HEK293 (cell line): ENCODE results near the gene ERI3.

ENCODE experiments used
- CTCF ChIA-PET: fragments of 350-600 bp; formaldehyde crosslinking; extraction: SDS; loops from one replicate; lab custom pipeline; 2021; ENCODE audit warnings: antibody characterized with exemption; lab: Yijun Ruan, JAX
- POLR2A ChIA-PET: fragments of 300-600 bp; formaldehyde crosslinking; extraction: SDS; loops from one replicate; lab custom pipeline; 2020; ENCODE audit warnings: antibody characterized with exemption, inconsistent platforms; lab: Yijun Ruan, JAX
- H3K27ac ChIP-seq: fragments of 200-500 bp; sonication (Bioruptor generic); 2 replicates; pipeline ENCODE4 v1.5.1; 2014; ENCODE audit warnings: low read depth, low read length, control low read depth, inconsistent platforms; ENCODE audit errors: extremely low read depth
- H3K36me3 ChIP-seq, 2 experiments: fragments of 200-500 bp in 1 of 2; sonication (Bioruptor generic) in 1 of 2; 1 replicate in 1 of 2; 2 replicates in 1 of 2; pipeline ENCODE4 v1.5.1; 2014 to 2017; ENCODE audit warnings: inconsistent platforms in 2 of 2, low read length in 2 of 2; ENCODE audit not compliant: control insufficient read depth in 2 of 2, insufficient read depth in 1 of 2
- H3K4me1 ChIP-seq: fragments of 200-500 bp; sonication (Bioruptor generic); 2 replicates; pipeline ENCODE4 v1.5.1; 2014; ENCODE audit warnings: mild to moderate bottlenecking, low read length, inconsistent platforms; ENCODE audit not compliant: control insufficient read depth, insufficient read depth
- H3K4me3 ChIP-seq: 2 replicates; pipeline ENCODE4 v1.5.1; 2011; ENCODE audit warnings: low read depth, mild to moderate bottlenecking, control low read depth, low read length, moderate library complexity
- H3K9me3 ChIP-seq: fragments of 200-500 bp; sonication (Bioruptor generic); 2 replicates; pipeline ENCODE4 v1.5.1; 2014; ENCODE audit warnings: low read depth, low read length, inconsistent platforms; ENCODE audit not compliant: control insufficient read depth, insufficient read depth
- BCL11A ChIP-seq: fragments of 450-650 bp; formaldehyde crosslinking; IDR thresholded peaks from 2 replicates; pipeline ENCODE4 v1.5.1; 2016; ENCODE audit warnings: low read depth, missing biosample characterization, missing genetic modification characterization
- ELK4 ChIP-seq: IDR thresholded peaks from 2 replicates; pipeline ENCODE4 v1.6.1; 2011; ENCODE audit warnings: mild to moderate bottlenecking, low read depth, low read length, borderline replicate concordance
- GFI1B ChIP-seq: fragments of 450-650 bp; formaldehyde crosslinking; IDR thresholded peaks from 2 replicates; pipeline ENCODE4 v1.5.1; 2016; ENCODE audit warnings: missing biosample characterization, missing genetic modification characterization
- GLI2 ChIP-seq: fragments of 450-650 bp; formaldehyde crosslinking; IDR thresholded peaks from 2 replicates; pipeline ENCODE4; 2017; ENCODE audit warnings: missing biosample characterization, missing genetic modification characterization, low read depth, borderline replicate concordance
- HOXA7 ChIP-seq: sonication (generic); formaldehyde crosslinking; IDR thresholded peaks from 2 replicates; pipeline ENCODE4 v1.8.1; 2022; ENCODE audit warnings: missing genetic modification reagents, borderline replicate concordance
- IKZF3 ChIP-seq: fragments of 450-650 bp; IDR thresholded peaks from 2 replicates; pipeline ENCODE4 v1.5.0; 2018; ENCODE audit warnings: missing biosample characterization, mild to moderate bottlenecking, missing genetic modification characterization, moderate library complexity
- KLF1 ChIP-seq: fragments of 450-650 bp; formaldehyde crosslinking; IDR thresholded peaks from 2 replicates; pipeline ENCODE4 v1.5.1; 2016; ENCODE audit warnings: missing biosample characterization, missing genetic modification characterization
- KLF10 ChIP-seq: fragments of 450-650 bp; IDR thresholded peaks from 2 replicates; pipeline ENCODE4 v1.5.1; 2018; ENCODE audit warnings: missing biosample characterization, mild to moderate bottlenecking, missing genetic modification characterization
- OSR2 ChIP-seq: fragments of 450-650 bp; formaldehyde crosslinking; IDR thresholded peaks from 2 replicates; pipeline ENCODE4 v1.5.1; 2016; ENCODE audit warnings: missing biosample characterization, missing genetic modification characterization
- PBX3 ChIP-seq: sonication (generic); formaldehyde crosslinking; IDR thresholded peaks from 2 replicates; pipeline ENCODE4 v1.8.1; 2022; ENCODE audit warnings: mild to moderate bottlenecking, moderate library complexity, missing genetic modification reagents
- SCRT2 ChIP-seq: fragments of 450-650 bp; formaldehyde crosslinking; IDR thresholded peaks from 2 replicates; pipeline ENCODE4 v1.5.1; 2016; ENCODE audit warnings: missing biosample characterization, missing genetic modification characterization
- ZBTB26 ChIP-seq: fragments of 450-650 bp; formaldehyde crosslinking; optimal IDR thresholded peaks from 2 replicates; pipeline ENCODE3; 2016; ENCODE audit warnings: missing biosample characterization, mild to moderate bottlenecking, missing genetic modification characterization
- ZBTB48 ChIP-seq: fragments of 450-650 bp; formaldehyde crosslinking; IDR thresholded peaks from 2 replicates; pipeline ENCODE4 v1.5.1; 2016; ENCODE audit warnings: missing biosample characterization, missing genetic modification characterization
- ZBTB7A ChIP-seq: fragments of 450-650 bp; formaldehyde crosslinking; IDR thresholded peaks from 2 replicates; pipeline ENCODE4 v1.5.1; 2016; ENCODE audit warnings: low read depth, missing biosample characterization, missing genetic modification characterization
- ZNF121 ChIP-seq: fragments of 450-650 bp; formaldehyde crosslinking; IDR thresholded peaks from 2 replicates; pipeline ENCODE4 v1.5.1; 2016; ENCODE audit warnings: missing biosample characterization, missing genetic modification characterization
- ZNF16 ChIP-seq: fragments of 450-650 bp; formaldehyde crosslinking; IDR thresholded peaks from 2 replicates; pipeline ENCODE4 v1.5.1; 2016; ENCODE audit warnings: low read depth, missing biosample characterization, missing genetic modification characterization
- ZNF174 ChIP-seq: fragments of 450-650 bp; formaldehyde crosslinking; IDR thresholded peaks from 2 replicates; pipeline ENCODE4 v1.5.0; 2017; ENCODE audit warnings: missing biosample characterization, mild to moderate bottlenecking, missing genetic modification characterization
- ZNF19 ChIP-seq: fragments of 450-650 bp; formaldehyde crosslinking; IDR thresholded peaks from 2 replicates; pipeline ENCODE4; 2016; ENCODE audit warnings: missing biosample characterization, missing genetic modification characterization, low read depth
- ZNF214 ChIP-seq: fragments of 450-650 bp; formaldehyde crosslinking; IDR thresholded peaks from 2 replicates; pipeline ENCODE4 v1.5.1; 2017; ENCODE audit warnings: missing biosample characterization, mild to moderate bottlenecking, missing genetic modification characterization, borderline replicate concordance
- ZNF248 ChIP-seq: fragments of 450-650 bp; formaldehyde crosslinking; IDR thresholded peaks from 2 replicates; pipeline ENCODE4 v1.5.1; 2017; ENCODE audit warnings: missing biosample characterization, missing genetic modification characterization
- ZNF26 ChIP-seq: fragments of 450-650 bp; formaldehyde crosslinking; IDR thresholded peaks from 2 replicates; pipeline ENCODE4 v1.5.1; 2016; ENCODE audit warnings: missing biosample characterization, missing genetic modification characterization
- ZNF311 ChIP-seq: fragments of 450-650 bp; formaldehyde crosslinking; IDR thresholded peaks from 2 replicates; pipeline ENCODE4 v1.5.1; 2017; ENCODE audit warnings: missing biosample characterization, missing genetic modification characterization, borderline replicate concordance
- ZNF366 ChIP-seq: fragments of 450-650 bp; formaldehyde crosslinking; conservative IDR thresholded peaks from 2 replicates; pipeline ENCODE4 v1.5.1; 2016; ENCODE audit warnings: missing biosample characterization, missing genetic modification characterization
- ZNF549 ChIP-seq: fragments of 450-650 bp; IDR thresholded peaks from 2 replicates; pipeline ENCODE4 v1.5.1; 2018; ENCODE audit warnings: missing biosample characterization, missing genetic modification characterization, mild to moderate bottlenecking, inconsistent platforms, moderate library complexity
- ZNF555 ChIP-seq: fragments of 450-650 bp; formaldehyde crosslinking; conservative IDR thresholded peaks from 2 replicates; pipeline ENCODE4 v1.5.1; 2017; ENCODE audit warnings: missing biosample characterization, mild to moderate bottlenecking, missing genetic modification characterization, inconsistent platforms
- ZNF558 ChIP-seq: fragments of 450-650 bp; formaldehyde crosslinking; IDR thresholded peaks from 2 replicates; pipeline ENCODE4 v1.5.1; 2016; ENCODE audit warnings: missing biosample characterization, missing genetic modification characterization
- ZNF561 ChIP-seq: fragments of 450-650 bp; IDR thresholded peaks from 2 replicates; pipeline ENCODE4 v1.5.1; 2018; ENCODE audit warnings: missing biosample characterization, missing genetic modification characterization, borderline replicate concordance
- ZNF677 ChIP-seq: fragments of 450-650 bp; IDR thresholded peaks from 2 replicates; pipeline ENCODE4 v1.5.0; 2018; ENCODE audit warnings: missing biosample characterization, mild to moderate bottlenecking, missing genetic modification characterization, moderate library complexity
- ZXDB ChIP-seq: fragments of 450-650 bp; formaldehyde crosslinking; IDR thresholded peaks from 2 replicates; pipeline ENCODE4 v1.5.1; 2016; ENCODE audit warnings: missing biosample characterization, missing genetic modification characterization

ERI3 gene

GRCh38 chr1:44303532-44303931 lies 51.5 kb downstream of the ERI3 start:
- Histone ChIP-seq H3K4me3 (no peak overlapping the region), H3K27ac (no peak overlapping the region), H3K4me1 (no peaks in the 10 kb centered on the region), H3K36me3 (peaks cover 7 to 96% of the 10 kb centered on the region in 2 experiments), H3K9me3 (no peaks in the 10 kb centered on the region)
- POLR2A ChIA-PET, result no interaction called here
- CTCF ChIA-PET, result no interaction called here
- no peak for TF ChIP-seq HOXA7 (CRISPR knock-in tag)
- no peak for TF ChIP-seq ZNF26 (tag by site-specific recombination)
- no peak for TF ChIP-seq ZNF19
- no peak for TF ChIP-seq SCRT2
- no peak for TF ChIP-seq ZNF311 (tag by site-specific recombination)
- TF ChIP-seq ZNF16 (tag by site-specific recombination), result no peak
- TF ChIP-seq ZNF677 (tag by site-specific recombination), result no peak
- no peak for TF ChIP-seq ELK4
- no peak for TF ChIP-seq ZNF558 (tag by site-specific recombination)
- no peak for TF ChIP-seq GLI2
- no peak for TF ChIP-seq ZNF248
- TF ChIP-seq ZNF174, result no peak

- Histone ChIP-seq H3K36me3 (peaks cover 9 to 95% of the 10 kb centered on the region in 2 experiments), H3K27ac (no peak overlapping the region), H3K4me3 (no peak overlapping the region), H3K4me1 (no peaks in the 10 kb centered on the region)
- CTCF ChIA-PET, result interaction anchor here (0.6 to 4.8 kb wide), 2 partner anchors 16 to 214 kb away, joined by 4 to 19 read pairs; no protein-coding TSS in a partner anchor
- POLR2A ChIA-PET, result no interaction called here
- TF ChIP-seq OSR2 (no peak), KLF1 (tag by site-specific recombination) (no peak), ZNF366 (tag by site-specific recombination) (no peak), ZNF121 (no peak), KLF10 (tag by site-specific recombination) (no peak), GFI1B (tag by site-specific recombination) (no peak), PBX3 (no peak), IKZF3 (tag by site-specific recombination) (no peak), ZNF555 (tag by site-specific recombination) (no peak)
- TF ChIP-seq, all 188 proteins: peak for 0
- no peaks in the 10 kb centered on the region for H3K9me3 ChIP-seq
Observed at GRCh38 chr1:44302541-44302940, 52.5 kb downstream of the ERI3 start.

GRCh38 chr1:44301442-44301841 lies 53.6 kb downstream of the ERI3 start:
- CTCF ChIA-PET, result interaction anchor here (4.8 kb wide), 1 partner anchor 17 kb away, joined by 19 read pairs; no protein-coding TSS in a partner anchor
- TF ChIP-seq ZBTB26 (no peak), ZBTB48 (no peak), ZNF549 (tag by site-specific recombination) (no peak), ZNF677 (tag by site-specific recombination) (no peak), ZNF561 (tag by site-specific recombination) (no peak), ZBTB7A (tag by site-specific recombination) (no peak), ZNF19 (no peak), ZXDB (no peak), PBX3 (no peak), BCL11A (tag by site-specific recombination) (no peak), ZNF214 (no peak)

More at GRCh38 chr1:44301442-44301841, 53.6 kb downstream of the ERI3 start:
- H3K9me3 ChIP-seq, result no peaks in the 10 kb centered on the region
- peaks cover 4 to 95% of the 10 kb centered on the region in 2 experiments; a peak in 2 of 3 replicates for H3K36me3 ChIP-seq
- no peaks in the 10 kb centered on the region for H3K4me1 ChIP-seq
- H3K4me3 ChIP-seq, result no peak overlapping the region
- POLR2A ChIA-PET, result no interaction called here
- no peak overlapping the region for H3K27ac ChIP-seq
